SU-DHL-6 (cell line): ENCODE data around the gene KBTBD7.

ENCODE experiments used
- H2AFZ ChIP-seq: fragments of 200-600 bp; sonication (generic); 2 replicates; pipeline ENCODE4 v1.6.1; 2014; ENCODE audit warnings: low read depth, mild to moderate bottlenecking, moderate library complexity, mixed read lengths, antibody characterized with exemption, low read length; ENCODE audit not compliant: severe bottlenecking
- H3F3A ChIP-seq: fragments of 200-600 bp; shearing (Covaris generic); 2 replicates; pipeline ENCODE4 v1.6.0; 2016; ENCODE audit warnings: antibody characterized with exemption, mild to moderate bottlenecking; ENCODE audit not compliant: insufficient read depth
- H3K27ac ChIP-seq: fragments of 200-600 bp; sonication (generic); 2 replicates; pipeline ENCODE4 v1.5.1; 2016; ENCODE audit warnings: low read depth, mild to moderate bottlenecking, low read length, moderate library complexity, mixed read lengths
- H3K27me3 ChIP-seq: fragments of 200-600 bp; sonication (generic), shearing (Covaris generic); 2 replicates; pipeline ENCODE4 v1.6.0; 2014; ENCODE audit warnings: mild to moderate bottlenecking, low read length
- H3K36me3 ChIP-seq: fragments of 200-600 bp; sonication (generic); 2 replicates; pipeline ENCODE4 v1.6.1; 2014; ENCODE audit warnings: mild to moderate bottlenecking, low read length, mixed read lengths
- H3K4me2 ChIP-seq: fragments of 300-600, 200-600 bp; shearing (Covaris generic), sonication (generic); 2 replicates; pipeline ENCODE4 v1.6.0; 2014; ENCODE audit warnings: low read length, low read depth, mild to moderate bottlenecking; ENCODE audit not compliant: poor library complexity, severe bottlenecking
- H3K4me3 ChIP-seq: fragments of 200-600 bp; sonication (generic); 2 replicates; pipeline ENCODE4 v1.5.1; 2014; ENCODE audit warnings: antibody characterized with exemption, low read length, mild to moderate bottlenecking, mixed read lengths; ENCODE audit not compliant: insufficient read depth, poor library complexity, severe bottlenecking
- H3K79me2 ChIP-seq: fragments of 200-600 bp; sonication (generic); 2 replicates; pipeline ENCODE4 v1.6.1; 2014; ENCODE audit warnings: mild to moderate bottlenecking, low read length, moderate library complexity; ENCODE audit not compliant: insufficient read depth
- H3K9ac ChIP-seq: fragments of 200-600 bp; sonication (generic); 2 replicates; pipeline ENCODE4 v1.7.0; 2014; ENCODE audit warnings: mild to moderate bottlenecking, low read length
- H3K9me2 ChIP-seq: fragments of 200-600 bp; sonication (generic); replicated peaks from 2 replicates; pipeline ENCODE4 v1.6.1; 2014; ENCODE audit warnings: low read length; ENCODE audit not compliant: insufficient read depth
- H3K9me3 ChIP-seq: fragments of 200-600 bp; sonication (generic); 2 replicates; pipeline ENCODE4 v1.6.1; 2014; ENCODE audit warnings: low read length, mixed read lengths; ENCODE audit not compliant: insufficient read depth
- H4K20me1 ChIP-seq: fragments of 200-600 bp; sonication (generic); 2 replicates; pipeline ENCODE4 v1.6.1; 2014; ENCODE audit warnings: low read depth, mild to moderate bottlenecking, antibody characterized with exemption, low read length, moderate library complexity, mixed read lengths
- CTCF ChIP-seq: fragments of 200-600 bp; sonication (generic); IDR thresholded peaks from one replicate; pipeline ENCODE4 v1.5.1; 2017; ENCODE audit warnings: antibody characterized with exemption, mild to moderate bottlenecking, low read length, moderate library complexity; ENCODE audit not compliant: insufficient read depth, poor library complexity, severe bottlenecking
- EZH2phosphoT487 ChIP-seq: fragments of 200-600 bp; sonication (generic), shearing (Covaris generic); conservative IDR thresholded peaks from 2 replicates; pipeline ENCODE4 v1.6.1; 2018; ENCODE audit warnings: mild to moderate bottlenecking, antibody characterized with exemption, low read length, moderate library complexity, mixed read lengths

KBTBD7 gene

DNA sequence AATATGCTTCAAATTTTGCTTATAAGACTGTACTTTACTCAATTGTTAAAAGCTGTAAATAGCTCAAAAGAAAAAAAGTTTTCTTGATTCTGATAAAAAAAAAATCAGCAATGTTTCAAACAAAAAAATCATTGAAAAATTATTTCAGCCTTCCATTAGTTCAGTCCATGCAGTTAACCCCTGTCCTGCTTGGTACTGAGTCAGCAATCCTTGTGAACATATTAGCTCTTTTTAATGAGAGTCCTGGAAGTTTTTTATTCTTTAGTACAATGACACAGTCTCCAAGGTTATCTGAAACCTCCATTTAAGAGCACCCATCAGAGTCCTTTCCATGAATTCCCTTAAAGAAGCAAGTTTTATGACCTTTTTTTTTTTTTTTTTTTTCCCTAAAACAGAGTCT, 40.3 kb downstream of the KBTBD7 start:
- no peak overlapping the region for H3K27ac ChIP-seq
- no peak overlapping the region for H3K4me2 ChIP-seq
- no peaks in the 10 kb centered on the region for H3F3A ChIP-seq
- H4K20me1 ChIP-seq, result no peaks in the 10 kb centered on the region
- H2AFZ ChIP-seq, result no peak overlapping the region
- no peaks in the 10 kb centered on the region for H3K79me2 ChIP-seq
- H3K9me2 ChIP-seq, result no peaks in the 10 kb centered on the region
- H3K4me3 ChIP-seq, result no peak overlapping the region
- peaks cover 36% of the 10 kb centered on the region; the same call in 1 of the 2 replicates for H3K9me3 ChIP-seq
- no peaks in the 10 kb centered on the region for H3K27me3 ChIP-seq
- no peak for TF ChIP-seq CTCF
- TF ChIP-seq EZH2phosphoT487, result no peak
- peaks cover 7% of the 10 kb centered on the region; the same call in 1 of the 2 replicates for H3K36me3 ChIP-seq
- no peak overlapping the region for H3K9ac ChIP-seq

DNA sequence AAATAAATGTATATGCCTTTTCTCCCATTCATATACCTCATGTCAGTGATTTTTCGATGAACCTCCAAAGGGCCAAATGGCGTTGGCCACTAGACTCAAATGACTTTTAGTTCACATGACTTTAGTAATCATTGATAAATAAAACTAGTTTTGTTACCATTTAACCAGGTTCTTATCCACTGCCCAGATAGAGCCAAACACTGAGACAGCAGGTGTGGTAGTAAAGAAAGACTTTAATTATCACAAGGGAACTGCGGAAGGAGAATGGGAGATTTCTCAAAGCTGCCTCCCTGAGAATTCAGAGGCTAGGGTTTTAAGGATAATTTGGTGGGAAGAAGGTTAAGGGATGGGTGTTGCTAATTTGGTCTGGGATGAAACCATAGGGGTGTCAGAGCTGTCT, 42.4 kb downstream of the KBTBD7 start:
- no peak overlapping the region for H3K4me3 ChIP-seq
- H3K9ac ChIP-seq, result no peak overlapping the region
- H3K9me2 ChIP-seq, result no peaks in the 10 kb centered on the region
- H3K4me2 ChIP-seq, result no peak overlapping the region
- H3K27ac ChIP-seq, result no peak overlapping the region
- no peak for TF ChIP-seq CTCF
- H2AFZ ChIP-seq, result no peak overlapping the region
- peaks cover 52% of the 10 kb centered on the region; the same call in 1 of the 2 replicates for H3K9me3 ChIP-seq
- no peaks in the 10 kb centered on the region for H3K27me3 ChIP-seq
- no peaks in the 10 kb centered on the region for H3F3A ChIP-seq
- no peaks in the 10 kb centered on the region for H4K20me1 ChIP-seq
- H3K36me3 ChIP-seq, result peaks cover 21% of the 10 kb centered on the region; the same call in 1 of the 2 replicates
- no peaks in the 10 kb centered on the region for H3K79me2 ChIP-seq

- H3K4me2 ChIP-seq, result no peak overlapping the region
- no peak overlapping the region for H3K9ac ChIP-seq
- no peaks in the 10 kb centered on the region for H3K9me2 ChIP-seq
- H3K9me3 ChIP-seq, result peaks cover 57% of the 10 kb centered on the region; the same call in 1 of the 2 replicates
- no peak overlapping the region for H3K4me3 ChIP-seq
- no peaks in the 10 kb centered on the region for H3F3A ChIP-seq
- no peak overlapping the region for H2AFZ ChIP-seq
- H3K36me3 ChIP-seq, result peaks cover 25% of the 10 kb centered on the region; the same call in 1 of the 2 replicates
- H3K27me3 ChIP-seq, result no peaks in the 10 kb centered on the region
- no peaks in the 10 kb centered on the region for H4K20me1 ChIP-seq
- no peaks in the 10 kb centered on the region for H3K79me2 ChIP-seq
- TF ChIP-seq EZH2phosphoT487 (no peak), CTCF (no peak)
- H3K27ac ChIP-seq, result no peak overlapping the region
These were observed 44.3 kb downstream of the KBTBD7 start for GRCh38 chr13:41150058-41150457.
